IMR-90 (cell line): ENCODE measurements around the gene PPM1H. TPM values are rescaled to one million over a fixed set of nuclear protein-coding genes. Genes with fewer than 3 reads are reported as not detected.

Experiments used
- ATAC-seq: fragments of 200-7000 bp; cut with Tn5 transposase; 2 replicates; pipeline ENCODE4 v1.9.1; 2020; ENCODE audit warnings: low read depth, mild to moderate bottlenecking, moderate library complexity
- BruUV-seq: library from RNA; stranded (reverse); fragments of 400-500 nt; replicated peaks from 2 replicates; lab custom pipeline; 2021; lab: Mats Ljungman, UMichigan
- CTCF ChIA-PET: fragments of 300-600 bp; formaldehyde crosslinking; extraction: SDS; loops from one replicate; lab custom pipeline; 2021; ENCODE audit warnings: antibody characterized with exemption; lab: Yijun Ruan, JAX
- POLR2A ChIA-PET: fragments of 300-600 bp; sonication (Branson Sonifier 250); formaldehyde crosslinking; loops from one replicate; lab custom pipeline; 2022; ENCODE audit warnings: antibody characterized with exemption; ENCODE audit not compliant: unreplicated experiment; lab: Charles Lee
- DNase-seq: peaks from one replicate; pipeline ENCODE4 v3.0.0; 2013
- H2AFZ ChIP-seq: replicated peaks from 2 replicates; pipeline ENCODE3; 2013; ENCODE audit warnings: low read length, mild to moderate bottlenecking; ENCODE audit not compliant: poor library complexity
- H2AK5ac ChIP-seq: 2 replicates; pipeline ENCODE4 v1.6.1; 2013; ENCODE audit warnings: low read depth, low read length, inconsistent platforms
- H2AK9ac ChIP-seq: replicated peaks from 2 replicates; pipeline ENCODE3; 2013; ENCODE audit warnings: mild to moderate bottlenecking, low read depth, low read length, moderate library complexity; ENCODE audit not compliant: poor library complexity
- H2BK120ac ChIP-seq: 2 replicates; pipeline ENCODE4 v1.6.1; 2013; ENCODE audit warnings: low read depth, low read length, inconsistent platforms
- H2BK15ac ChIP-seq: 3 replicates; pipeline ENCODE4 v1.6.1; 2013; ENCODE audit warnings: low read depth, low read length, inconsistent platforms
- H2BK20ac ChIP-seq: 2 replicates; pipeline ENCODE4 v1.6.1; 2013; ENCODE audit warnings: low read depth, mild to moderate bottlenecking, inconsistent platforms, low read length, moderate library complexity
- H2BK5ac ChIP-seq: 2 replicates; pipeline ENCODE4 v1.6.1; 2013; ENCODE audit warnings: mild to moderate bottlenecking, low read depth, low read length, inconsistent platforms; ENCODE audit not compliant: poor library complexity, severe bottlenecking
- H3K14ac ChIP-seq: replicated peaks from 2 replicates; pipeline ENCODE4 v1.6.1; 2013; ENCODE audit warnings: low read depth, low read length, inconsistent platforms
- H3K18ac ChIP-seq: 2 replicates; pipeline ENCODE4 v1.6.1; 2013; ENCODE audit warnings: low read depth, low read length, control low read depth
- H3K23ac ChIP-seq: 2 replicates; pipeline ENCODE4 v1.6.1; 2013; ENCODE audit warnings: low read depth, low read length, inconsistent platforms
- H3K27ac ChIP-seq: 2 replicates; pipeline ENCODE4 v1.5.1; 2013; ENCODE audit warnings: mild to moderate bottlenecking, control low read depth, low read length; ENCODE audit not compliant: insufficient read depth
- H3K27me3 ChIP-seq: 2 replicates; pipeline ENCODE4 v1.6.1; 2013; ENCODE audit warnings: low read length; ENCODE audit not compliant: control insufficient read depth, insufficient read depth
- H3K36me3 ChIP-seq: 2 replicates; pipeline ENCODE4 v1.6.1; 2013; ENCODE audit warnings: low read length, mixed read lengths; ENCODE audit not compliant: control insufficient read depth, insufficient read depth
- H3K4ac ChIP-seq: 2 replicates; pipeline ENCODE4 v1.6.1; 2013; ENCODE audit warnings: low read depth, low read length, inconsistent platforms
- H3K4me1 ChIP-seq: 2 replicates; pipeline ENCODE4 v1.6.1; 2013; ENCODE audit warnings: low read length, mixed read lengths; ENCODE audit not compliant: control insufficient read depth, insufficient read depth
- H3K4me2 ChIP-seq: 2 replicates; pipeline ENCODE4 v1.6.1; 2013; ENCODE audit warnings: low read depth, mild to moderate bottlenecking, control low read depth, low read length, moderate library complexity
- H3K4me3 ChIP-seq: 2 replicates; pipeline ENCODE4 v1.5.1; 2013; ENCODE audit warnings: low read depth, mild to moderate bottlenecking, control low read depth, low read length, moderate library complexity; ENCODE audit not compliant: insufficient read depth
- H3K56ac ChIP-seq: 2 replicates; pipeline ENCODE4 v1.6.1; 2013; ENCODE audit warnings: low read length, inconsistent platforms; ENCODE audit not compliant: insufficient read depth; ENCODE audit errors: extremely low read depth
- H3K79me1 ChIP-seq, 2 experiments: 2 replicates each; pipeline ENCODE4 v1.6.1; 2013; ENCODE audit warnings: low read length in 2 of 2, inconsistent platforms in 1 of 2, low read depth in 1 of 2
- H3K9ac ChIP-seq: 2 replicates; pipeline ENCODE4 v1.6.1; 2013; ENCODE audit warnings: low read depth, low read length, control low read depth
- H3K9me1 ChIP-seq: 2 replicates; pipeline ENCODE4 v1.6.1; 2013; ENCODE audit warnings: low read length, inconsistent platforms; ENCODE audit not compliant: insufficient read depth
- H3K9me3 ChIP-seq: 2 replicates; pipeline ENCODE4 v1.6.1; 2013; ENCODE audit warnings: low read length; ENCODE audit not compliant: control insufficient read depth, insufficient read depth
- H4K20me1 ChIP-seq: 2 replicates; pipeline ENCODE4 v1.6.1; 2013; ENCODE audit warnings: low read length, inconsistent platforms; ENCODE audit not compliant: insufficient read depth
- H4K5ac ChIP-seq: 2 replicates; pipeline ENCODE4 v1.6.1; 2013; ENCODE audit warnings: mild to moderate bottlenecking, low read depth, low read length, control low read depth
- H4K8ac ChIP-seq, 2 experiments: 2 replicates each; pipeline ENCODE4 v1.6.1; 2013; ENCODE audit warnings: low read depth in 2 of 2, low read length in 2 of 2, control low read depth in 1 of 2, inconsistent platforms in 1 of 2
- H4K91ac ChIP-seq: 2 replicates; pipeline ENCODE4 v1.6.1; 2013; ENCODE audit warnings: low read depth, low read length, inconsistent platforms; ENCODE audit not compliant: insufficient read depth
- BHLHE40 ChIP-seq: fragments of 150-350 bp; IDR thresholded peaks from 2 replicates; pipeline ENCODE4 v1.6.1; 2016; ENCODE audit warnings: mild to moderate bottlenecking, low read depth, low read length
- MAFK ChIP-seq: IDR thresholded peaks from 2 replicates; pipeline ENCODE4 v1.6.1; 2012; ENCODE audit warnings: low read depth, low read length, improper control_type of control experiment
- WGBS, 2 experiments: methylation state at CpG; one replicate each; pipeline versions ENCODE4 v1.1.5 to v1.1.7; 2013; ENCODE audit warnings: missing lambda C conversion rate in 2 of 2; ENCODE audit not compliant: insufficient read length in 1 of 2; ENCODE audit errors: extremely low coverage in 2 of 2; 5-methylcytosine and 5-hydroxymethylcytosine counted together
- dilution Hi-C: fragments of 300-500 bp; cut with HindIII; formaldehyde crosslinking; loops from one replicate; pipeline ENCODE4 v1.14.3; 2018; ENCODE audit warnings: low sequenced_read_pairs; ENCODE audit not compliant: unreplicated experiment
- in situ Hi-C: fragments of 300-500 bp; cut with MboI; formaldehyde crosslinking; loops from 3 replicates; pipeline ENCODE4 v1.14.3; 2019; ENCODE audit warnings: low sequenced_read_pairs, inconsistent platforms, mixed read lengths
- intact Hi-C: fragments of 100-400 bp; cut with micrococcal nuclease; formaldehyde crosslinking; loops from 2 replicates; pipeline ENCODE4 v1.10.0; 2022
- polyA plus RNA-seq, 3 experiments: library from polyadenylated mRNA; depleted of rRNA; stranded (reverse); fragments of >200 nt; gene quantifications; 2 replicates each; pipeline ENCODE4 v1.2.3, GENCODE V29; 2012; ENCODE audit warnings: low replicate concordance in 1 of 3
- total RNA-seq: library from RNA; depleted of rRNA; stranded (reverse); fragments of >200 nt; gene quantifications from 2 replicates; pipeline ENCODE4 v1.2.3, GENCODE V29; 2012

The PPM1H gene
- total and polyA plus RNA-seq, 2 of the 4 experiments (the other 2 are of a cell fraction) = 0.14 to 0.18 TPM

GRCh38 chr12:62862259-62862881 is 72.6 kb downstream of the PPM1H start:
- no peaks in the 10 kb centered on the region for H3K36me3 ChIP-seq
- H2AK5ac ChIP-seq = 0 out of 2 replicates have a peak overlapping the region, but pooled peaks have one; percentile 23
- peak overlapping the region; percentile 63 for H2BK120ac ChIP-seq
- H3K27me3 ChIP-seq = no peaks in the 10 kb centered on the region
- H4K8ac ChIP-seq = peak overlapping the region in 1 of 2 experiments; percentile 21; a peak in 1 of 4 replicates
- 0 out of 4 replicates have a peak, but pooled peaks cover 0 to 2% of the 10 kb centered on the region in 2 experiments for H3K79me1 ChIP-seq
- peak overlapping the region; percentile 6; the same call in 1 of the 2 replicates for H2BK20ac ChIP-seq
- peak overlapping the region; percentile 41; the same call in 1 of the 2 replicates for H3K4ac ChIP-seq
- dilution Hi-C loops (no loop called here), intact Hi-C loops (loop anchor here (5.0 kb wide), 1 partner anchor 260 kb away; no protein-coding TSS in a partner anchor), in situ Hi-C loops (no loop called here)
- no peak for TF ChIP-seq BHLHE40
- peak; percentile 47; the same call in 1 of the 2 replicates for TF ChIP-seq MAFK
- H3K18ac ChIP-seq = peak overlapping the region; percentile 31; the same call in 1 of the 2 replicates
- no peak overlapping the region for H3K14ac ChIP-seq
- CTCF ChIA-PET = interaction anchor here (0.6 kb wide), 1 partner anchor 186 kb away, joined by 4 read pairs; no protein-coding TSS in a partner anchor
- 0 out of 2 replicates have a peak overlapping the region, but pooled peaks have one; percentile 7 for H4K91ac ChIP-seq
- H3K9me1 ChIP-seq = peaks cover 11% of the 10 kb centered on the region
- no peaks in the 10 kb centered on the region for H3K9me3 ChIP-seq
- POLR2A ChIA-PET = no interaction called here
- H3K4me1 ChIP-seq = peaks cover 22% of the 10 kb centered on the region
- H4K5ac ChIP-seq = no peak overlapping the region; the same call in 1 of the 2 replicates
- H3K23ac ChIP-seq = no peak overlapping the region
- WGBS, 2 experiments = no CpG with 5 or more reads among the region's 2 CpGs
- DNase-seq (peak; percentile 57), ATAC-seq (peak; percentile 8)
- H3K4me2 ChIP-seq = peak overlapping the region; percentile 33; the same call in 1 of the 2 replicates
- H2BK15ac ChIP-seq = no peak overlapping the region
- H3K4me3 ChIP-seq = no peak overlapping the region
- no peaks in the 10 kb centered on the region for H4K20me1 ChIP-seq
- no TSS peak for BruUV-seq
- H3K9ac ChIP-seq = no peak overlapping the region
- no peak overlapping the region for H2AFZ ChIP-seq
- H2AK9ac ChIP-seq = no peak overlapping the region
- H3K27ac ChIP-seq = no peak overlapping the region
- peak overlapping the region; percentile 70 for H2BK5ac ChIP-seq
- no peak overlapping the region for H3K56ac ChIP-seq
